Gastroesophageal sphincter (tissue), 4 donors: ENCODE measurements around the gene PIM3. TPM values are rescaled to one million over a fixed set of nuclear protein-coding genes. Genes with fewer than 3 reads are reported as not detected.

Experiments
- ATAC-seq: fragments of 150-250 bp; one replicate; pipeline ENCODE4 v1.9.1; 2016; ENCODE audit warnings: mild to moderate bottlenecking, moderate library complexity
- H3K27ac ChIP-seq, 4 donors: fragments of 200-600 bp; sonication (generic) in 3 of 4; 1 replicate in 3 of 4; 2 replicates in 1 of 4; pipeline ENCODE4 v1.5.1; 2016 to 2019
- H3K27me3 ChIP-seq: fragments of 200-600 bp; sonication (generic); one replicate; pipeline ENCODE4 v1.5.1; 2019
- H3K36me3 ChIP-seq, 2 donors: fragments of 200-600 bp; sonication (generic); one replicate each; pipeline ENCODE4 v1.5.1; 2019; ENCODE audit warnings: control low read depth in 1 of 2
- H3K4me1 ChIP-seq, 3 donors: fragments of 200-600 bp; sonication (generic); 1 replicate in 2 of 3; 2 replicates in 1 of 3; pipeline ENCODE4 v1.5.1; 2016 to 2019; ENCODE audit warnings: control low read depth in 2 of 3
- H3K4me3 ChIP-seq, 2 donors: fragments of 200-600 bp; sonication (generic); one replicate each; pipeline ENCODE4 v1.5.1; 2019; ENCODE audit warnings: mild to moderate bottlenecking in 1 of 2, moderate library complexity in 1 of 2
- H3K9me3 ChIP-seq, 3 donors: fragments of 200-600 bp; sonication (generic); one replicate each; pipeline ENCODE4 v1.5.1; 2017 to 2019; ENCODE audit warnings: control low read depth in 2 of 3
- EP300 ChIP-seq: sonication (generic); formaldehyde crosslinking; IDR thresholded peaks from one replicate; pipeline ENCODE4 v1.6.1; 2017; ENCODE audit warnings: antibody characterized with exemption, mild to moderate bottlenecking
- POLR2A ChIP-seq, 2 donors: fragments of 450-650 bp; IDR thresholded peaks; one replicate each; pipeline ENCODE4 v1.6.1; 2017; ENCODE audit warnings: antibody characterized with exemption in 2 of 2, mild to moderate bottlenecking in 2 of 2, moderate library complexity in 1 of 2
- POLR2AphosphoS5 ChIP-seq: sonication (generic); formaldehyde crosslinking; IDR thresholded peaks from one replicate; pipeline ENCODE4 v1.6.1; 2017; ENCODE audit warnings: antibody characterized with exemption
- WGBS, 2 donors: methylation state at CpG; one replicate each; pipeline ENCODE4 v1.1.5; 2018; ENCODE audit warnings: low coverage in 1 of 2; 5-methylcytosine and 5-hydroxymethylcytosine counted together
- total RNA-seq, 4 donors: library from RNA; depleted of rRNA; stranded (reverse); fragments of >200 nt; gene quantifications; one replicate each; pipeline ENCODE4 v1.1.0, GENCODE V29; 2016
- TF ChIP-seq, protein P1 (sequence below), 4 experiments: fragments of 200-600 bp in 2 of 4; fragments of 450-650 bp in 2 of 4; sonication (generic) in 1 of 4; IDR thresholded peaks; one replicate each; pipeline ENCODE4 v1.5.1; 2017 to 2019; ENCODE audit warnings: antibody characterized with exemption in 4 of 4, mild to moderate bottlenecking in 2 of 4, moderate library complexity in 2 of 4

The PIM3 gene
- 10 to 100 TPM; 30.0 to 58.3 (median 46.4) TPM for total RNA-seq

GRCh38 chr22:49960159-49961004, at the start of gene PIM3:
TSS of gene PIM3 (plus strand) at chr22:49960772. CDS start at chr22:49960948, 176 bp downstream.
- TF ChIP-seq EP300 (no peak), POLR2A (IDR thresholded peaks at IDR 0.05) (peak; percentile 73 to 97), POLR2AphosphoS5 (peak; percentile 65)
- TF ChIP-seq, protein P1, sequence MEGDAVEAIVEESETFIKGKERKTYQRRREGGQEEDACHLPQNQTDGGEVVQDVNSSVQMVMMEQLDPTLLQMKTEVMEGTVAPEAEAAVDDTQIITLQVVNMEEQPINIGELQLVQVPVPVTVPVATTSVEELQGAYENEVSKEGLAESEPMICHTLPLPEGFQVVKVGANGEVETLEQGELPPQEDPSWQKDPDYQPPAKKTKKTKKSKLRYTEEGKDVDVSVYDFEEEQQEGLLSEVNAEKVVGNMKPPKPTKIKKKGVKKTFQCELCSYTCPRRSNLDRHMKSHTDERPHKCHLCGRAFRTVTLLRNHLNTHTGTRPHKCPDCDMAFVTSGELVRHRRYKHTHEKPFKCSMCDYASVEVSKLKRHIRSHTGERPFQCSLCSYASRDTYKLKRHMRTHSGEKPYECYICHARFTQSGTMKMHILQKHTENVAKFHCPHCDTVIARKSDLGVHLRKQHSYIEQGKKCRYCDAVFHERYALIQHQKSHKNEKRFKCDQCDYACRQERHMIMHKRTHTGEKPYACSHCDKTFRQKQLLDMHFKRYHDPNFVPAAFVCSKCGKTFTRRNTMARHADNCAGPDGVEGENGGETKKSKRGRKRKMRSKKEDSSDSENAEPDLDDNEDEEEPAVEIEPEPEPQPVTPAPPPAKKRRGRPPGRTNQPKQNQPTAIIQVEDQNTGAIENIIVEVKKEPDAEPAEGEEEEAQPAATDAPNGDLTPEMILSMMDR (IDR thresholded peaks at IDR 0.05): peak in 2 of 4 experiments; percentile 3 to 12
- H3K36me3 ChIP-seq: peaks cover 0 to 25% of the 10 kb centered on the region in 2 donors
- peak within 1 kb of the TSS; percentile 72 to 98 (median 96) for H3K27ac ChIP-seq
- no peaks in the 10 kb centered on the region for H3K9me3 ChIP-seq
- H3K27me3 ChIP-seq: no peaks in the 10 kb centered on the region
- WGBS, 2 donors: no CpG with 5 or more reads among the region's 137 CpGs
- peak; percentile 91 for ATAC-seq
- peaks cover 0 to 58% (median 20%) of the 10 kb centered on the region in 3 donors for H3K4me1 ChIP-seq
- H3K4me3 ChIP-seq: peak within 1 kb of the TSS; percentile 60 to 97

DNA sequence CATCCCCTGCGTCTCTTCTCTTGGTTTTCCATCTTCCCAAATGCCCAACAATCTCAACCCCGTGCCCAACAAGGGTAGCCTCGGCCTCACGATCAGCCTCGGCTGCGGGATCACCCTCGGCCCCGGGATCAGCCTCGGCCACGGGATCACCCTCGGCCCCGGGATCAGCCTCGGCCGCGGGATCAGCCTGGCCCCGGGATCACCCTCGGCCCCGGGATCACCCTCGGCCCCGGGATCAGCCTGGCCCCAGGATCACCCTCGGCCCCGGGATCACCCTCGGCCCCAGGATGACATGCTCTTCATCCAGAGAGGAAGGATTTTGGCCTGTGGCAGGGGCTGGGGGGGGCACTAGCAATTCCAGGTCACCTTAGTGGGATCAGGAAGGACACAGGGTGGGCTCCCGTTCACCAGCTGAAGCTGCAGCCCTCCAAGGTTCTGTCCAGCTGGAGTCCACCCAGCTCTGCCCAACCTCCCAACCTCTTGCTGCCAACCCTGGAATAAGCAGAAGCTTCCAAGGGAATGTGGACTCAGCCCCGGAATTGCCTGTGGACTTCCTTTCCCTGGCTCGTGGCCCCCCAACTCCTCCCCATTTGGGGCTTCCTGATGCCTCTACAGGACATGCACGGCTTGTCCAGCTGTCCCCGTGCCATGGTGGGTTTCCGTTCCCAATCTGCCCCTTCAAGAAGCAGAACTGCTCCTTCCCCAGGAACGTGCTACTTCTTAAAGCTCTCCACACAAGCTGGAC, 48.5 kb upstream of the PIM3 start:
- no peak overlapping the region for H3K27ac ChIP-seq
- TF ChIP-seq, protein P1 (IDR thresholded peaks at IDR 0.05): no peak
- TF ChIP-seq POLR2A (IDR thresholded peaks at IDR 0.05) (no peak), EP300 (no peak), POLR2AphosphoS5 (no peak)
- H3K4me1 ChIP-seq: peaks cover 0 to 6% (median 0%) of the 10 kb centered on the region in 3 donors
- H3K4me3 ChIP-seq: no peak overlapping the region
- WGBS, 2 donors: 80 to 97% methylated on average over 2 to 15 of the region's 30 CpGs
- no peaks in the 10 kb centered on the region for H3K27me3 ChIP-seq
- H3K36me3 ChIP-seq: peaks cover 0 to 74% of the 10 kb centered on the region in 2 donors
- H3K9me3 ChIP-seq: no peaks in the 10 kb centered on the region
- ATAC-seq: no peak

GRCh38 chr22:49913026-49913425, 47.5 kb upstream of the PIM3 start:
- Histone ChIP-seq H3K4me3 (no peak overlapping the region), H3K27me3 (no peaks in the 10 kb centered on the region), H3K4me1 (peaks cover 0 to 14% (median 6%) of the 10 kb centered on the region in 3 donors), H3K9me3 (no peaks in the 10 kb centered on the region), H3K27ac (no peak overlapping the region), H3K36me3 (peaks cover 0 to 64% of the 10 kb centered on the region in 2 donors)
- no peak for ATAC-seq
- WGBS, 2 donors: 94% methylated on average over 6 of the region's 14 CpGs; no CpG with 5 or more reads in 1 of the 2 donors
- no peak for TF ChIP-seq POLR2A (IDR thresholded peaks at IDR 0.05)
- TF ChIP-seq POLR2AphosphoS5: no peak
- TF ChIP-seq, protein P1 (IDR thresholded peaks at IDR 0.05): no peak
- no peak for TF ChIP-seq EP300

DNA sequence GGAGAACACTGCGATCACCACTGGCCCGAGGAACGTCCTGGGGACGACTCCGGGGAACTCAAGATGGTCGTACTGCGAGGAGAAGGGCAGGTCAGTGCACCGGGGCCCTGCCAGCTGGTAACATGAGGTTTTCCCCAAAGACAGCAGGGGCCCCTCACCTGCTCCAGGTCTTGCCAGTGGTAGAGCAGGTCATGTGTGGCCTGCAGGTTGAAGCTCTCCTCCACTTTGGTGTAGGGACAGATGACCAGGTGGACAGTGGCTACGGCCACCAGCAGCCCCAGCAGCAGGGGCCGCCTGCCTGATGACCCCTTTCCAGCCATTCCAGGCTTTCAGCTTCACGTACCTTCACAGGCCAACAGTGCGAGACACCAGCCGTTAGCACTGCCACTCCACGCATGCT, 47.1 kb upstream of the PIM3 start:
- TF ChIP-seq, protein P1 (IDR thresholded peaks at IDR 0.05): no peak
- TF ChIP-seq EP300 (no peak), POLR2A (IDR thresholded peaks at IDR 0.05) (no peak), POLR2AphosphoS5 (no peak)
- ATAC-seq: no peak

More for the DNA sequence above, 47.1 kb upstream of the PIM3 start:
- Histone ChIP-seq H3K27me3 (no peaks in the 10 kb centered on the region), H3K4me1 (peaks cover 0 to 14% (median 6%) of the 10 kb centered on the region in 3 donors), H3K27ac (no peak overlapping the region), H3K4me3 (no peak overlapping the region), H3K9me3 (no peaks in the 10 kb centered on the region), H3K36me3 (peaks cover 0 to 61% of the 10 kb centered on the region in 2 donors)
- 84% methylated on average over 7 of the region's 14 CpGs; no CpG with 5 or more reads in 1 of the 2 donors for WGBS, 2 donors
